Liver (tissue), 3 donors: ENCODE data around the gene LDLR.

Source experiments
- ATF3 ChIP-seq: IDR thresholded peaks from 2 replicates; pipeline ENCODE4 v1.6.1; 2016; ENCODE audit warnings: antibody characterized with exemption
- CTCF ChIP-seq: fragments of 150-350 bp; IDR thresholded peaks from 2 replicates; pipeline ENCODE4 v1.5.1; 2017; ENCODE audit warnings: improper control_type of control experiment, low read depth, low read length; ENCODE audit not compliant: missing input control
- donor health status: healthy.
- donor health status: healthy.

- TF ChIP-seq ATF3, result no peak
- TF ChIP-seq CTCF, result no peak
Measured at GRCh38 chr19:11067356-11068113, 21.7 kb upstream of the LDLR start.
